Heart left ventricle (tissue), 16 donors: ENCODE data around the gene CMBL. TPM values are rescaled to one million over a fixed set of nuclear protein-coding genes. Genes with fewer than 3 reads are reported as not detected.
A peak's percentile ranks its signal among the peaks of the same experiment; 100 is the strongest.

Experiments used
- ATAC-seq, 4 donors: fragments of 200-7000 bp; cut with Tn5 transposase; one replicate each; pipeline ENCODE4 v1.9.1; 2020 to 2022; ENCODE audit warnings: moderate library complexity in 4 of 4, mild to moderate bottlenecking in 3 of 4, moderate number of reproducible peaks in 1 of 4
- DNase-seq, 5 donors: peaks; one replicate each; pipeline ENCODE4 v3.0.0-alpha.2; 2020
- H3K27ac ChIP-seq, 12 donors: fragments of 200-600 bp; sonication (generic) in 4 of 12; one replicate each; pipeline versions ENCODE4 v1.5.0 to v1.8.0; 2016 to 2022; ENCODE audit warnings: mild to moderate bottlenecking in 2 of 12
- H3K27me3 ChIP-seq, 9 donors: fragments of 200-600 bp; sonication (generic) in 2 of 9; one replicate each; pipeline versions ENCODE4 v1.5.1 to v1.8.0; 2016 to 2022; ENCODE audit warnings: mild to moderate bottlenecking in 3 of 9
- H3K36me3 ChIP-seq, 9 donors: fragments of 200-600 bp; sonication (generic) in 2 of 9; one replicate each; pipeline versions ENCODE4 v1.5.0 to v1.8.0; 2018 to 2022; ENCODE audit warnings: mild to moderate bottlenecking in 2 of 9
- H3K4me1 ChIP-seq, 12 donors: fragments of 200-600 bp; sonication (generic) in 4 of 12; one replicate each; pipeline versions ENCODE4 v1.5.0 to v1.8.0; 2016 to 2022; ENCODE audit warnings: mild to moderate bottlenecking in 3 of 12
- H3K4me3 ChIP-seq, 12 donors: fragments of 200-600 bp; sonication (generic) in 4 of 12; one replicate each; pipeline versions ENCODE4 v1.5.0 to v1.8.0; 2017 to 2022; ENCODE audit warnings: mild to moderate bottlenecking in 9 of 12, moderate library complexity in 4 of 12
- H3K9me3 ChIP-seq, 12 donors: fragments of 200-600 bp; sonication (generic) in 4 of 12; one replicate each; pipeline versions ENCODE4 v1.5.0 to v1.8.0; 2016 to 2022; ENCODE audit warnings: mild to moderate bottlenecking in 1 of 12
- POLR2A ChIP-seq, 2 donors: fragments of 450-650 bp; IDR thresholded peaks; one replicate each; pipeline ENCODE4 v1.6.1; 2017; ENCODE audit warnings: antibody characterized with exemption in 2 of 2, mild to moderate bottlenecking in 2 of 2, moderate library complexity in 2 of 2
- WGBS, 4 donors: extraction: QIAGEN DNeasy Blood & Tissue Kit in 2 of 4; methylation state at CpG; one replicate each; pipeline versions ENCODE4 v1.1.5 to v1.1.7; 2013 to 2018; 5-methylcytosine and 5-hydroxymethylcytosine counted together
- intact Hi-C, 10 donors: fragments of 100-400 bp; cut with DNase I; formaldehyde crosslinking; loops; one replicate each; pipeline versions ENCODE4 v1.11.1 to v1.14.2; 2022
- polyA plus RNA-seq, 2 donors: library from polyadenylated mRNA; stranded (reverse); fragments of 200-250 nt; gene quantifications; one replicate each; pipeline ENCODE4 v1.2.3, GENCODE V29; 2013
- total RNA-seq, 9 donors: library from RNA; depleted of rRNA in 2 of 9; stranded (reverse); fragments of >200 nt in 2 of 9; fragmentation: NEBNext Ultra II Directional in 3 of 9; extraction: Animal tissue kit (Norgen Biotek cat#: 25700) in 3 of 9; gene quantifications; one replicate each; pipeline versions ENCODE4 v1.1.0 to v1.2.4, GENCODE V29; 2016 to 2023
- TF ChIP-seq, protein P1 (sequence below), 12 donors: fragments of 200-600 bp; sonication (generic) in 4 of 12; IDR thresholded peaks; one replicate each; pipeline versions ENCODE4 v1.5.0 to v1.8.0; 2018 to 2022; ENCODE audit warnings: antibody characterized with exemption in 12 of 12, mild to moderate bottlenecking in 5 of 12
- donor health status: ischemic (EF 13 %, LVEDD 7.1; RV severe dilation, severe dysfunction).
- donor health status: healthy with polysubstance abuse.
- donor health status: DM: no; HTN: yes; CAD: no.
- donor health status: DM: no; HTN: no; CAD: no.
- donor health status: ischemic (EF 25% LVEDD 6.9; RV normal size, moderate dysfunction).
- donor health status: ischemic (EF 25% LVEDD 5.7; RV mildly dilated, moderate dysfunction).
- donor health status: healthy.
- donor health status: DM: yes; HTN: yes; CAD: no.
- donor health status: ischemic (EF 35%, LVEDD 5.7; RV mildly dilated, moderate dysfunction).
- donor health status: nonischemic (EF 11% LVEDD 7.7; RV severe dilation, severe dysfunction).
- donor health status: DM: yes; HTN: yes; CAD: no.
- donor health status: PGD.
- donor health status: ischemic (EF 29% LVEDD 5.4; RV normal size, mild dysfunction).
- donor health status: nonischemic (EF 23%, LVEDD 6.1; RV moderate dilation, normal function).

The CMBL gene
- total and polyA plus RNA-seq, 11 donors: 12.4 to 53.5 (median 29.0) TPM

DNA sequence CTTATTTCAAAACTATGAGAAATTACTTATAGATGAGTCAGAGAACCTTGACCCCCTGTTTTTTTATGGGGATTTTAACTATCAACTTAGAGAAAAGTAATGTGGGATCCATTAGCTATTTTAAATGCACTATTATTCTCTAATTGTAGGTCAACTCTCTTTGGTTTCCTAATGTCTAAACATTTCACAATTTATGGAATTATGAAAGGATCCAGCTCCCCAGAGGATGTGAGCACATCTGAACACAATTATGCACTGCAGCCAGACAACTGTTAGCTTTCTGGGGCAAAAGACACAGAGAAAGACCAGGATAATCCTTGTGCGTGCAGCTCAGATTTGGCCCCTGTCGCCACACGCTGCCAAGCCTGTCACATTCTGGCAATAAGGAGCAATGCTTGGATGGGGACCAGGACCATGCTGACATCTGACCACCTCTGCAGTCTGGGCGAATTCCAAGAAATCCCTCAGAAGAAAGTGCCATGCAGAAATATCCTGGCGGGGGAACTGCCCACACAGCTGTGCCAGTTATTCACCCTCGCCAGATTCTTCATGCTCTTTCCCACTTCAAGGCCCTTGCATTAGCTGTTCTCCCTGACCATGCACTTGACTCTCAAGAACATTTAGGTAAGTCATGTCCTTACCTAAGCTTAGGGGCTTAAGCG lies 22.2 kb upstream of the CMBL start:
- Histone ChIP-seq H3K4me3 (no peak overlapping the region), H3K27me3 (peaks cover 0 to 19% (median 0%) of the 10 kb centered on the region in 9 donors), H3K4me1 (peaks cover 0 to 53% (median 35%) of the 10 kb centered on the region in 12 donors), H3K36me3 (no peaks in the 10 kb centered on the region), H3K27ac (peak overlapping the region in 11 of 12 donors; percentile 32 to 88 (median 79)), H3K9me3 (no peaks in the 10 kb centered on the region)
- intact Hi-C loops: loop anchor here in 2 of 10 donors (2.0 to 10.0 kb wide), 2 partner anchors 23 to 45 kb away; partner anchors contain the start of gene CMBL (in 1 of the 2)
- WGBS, 4 donors: 42 to 53% (median 47%) methylated on average over 7 of the region's 7 CpGs
- peak in 3 of 4 donors; percentile 41 to 53 (median 48) for ATAC-seq
- peak; percentile 36 to 72 (median 66) for DNase-seq
- TF ChIP-seq POLR2A (IDR thresholded peaks at IDR 0.05): no peak
- TF ChIP-seq, protein P1, sequence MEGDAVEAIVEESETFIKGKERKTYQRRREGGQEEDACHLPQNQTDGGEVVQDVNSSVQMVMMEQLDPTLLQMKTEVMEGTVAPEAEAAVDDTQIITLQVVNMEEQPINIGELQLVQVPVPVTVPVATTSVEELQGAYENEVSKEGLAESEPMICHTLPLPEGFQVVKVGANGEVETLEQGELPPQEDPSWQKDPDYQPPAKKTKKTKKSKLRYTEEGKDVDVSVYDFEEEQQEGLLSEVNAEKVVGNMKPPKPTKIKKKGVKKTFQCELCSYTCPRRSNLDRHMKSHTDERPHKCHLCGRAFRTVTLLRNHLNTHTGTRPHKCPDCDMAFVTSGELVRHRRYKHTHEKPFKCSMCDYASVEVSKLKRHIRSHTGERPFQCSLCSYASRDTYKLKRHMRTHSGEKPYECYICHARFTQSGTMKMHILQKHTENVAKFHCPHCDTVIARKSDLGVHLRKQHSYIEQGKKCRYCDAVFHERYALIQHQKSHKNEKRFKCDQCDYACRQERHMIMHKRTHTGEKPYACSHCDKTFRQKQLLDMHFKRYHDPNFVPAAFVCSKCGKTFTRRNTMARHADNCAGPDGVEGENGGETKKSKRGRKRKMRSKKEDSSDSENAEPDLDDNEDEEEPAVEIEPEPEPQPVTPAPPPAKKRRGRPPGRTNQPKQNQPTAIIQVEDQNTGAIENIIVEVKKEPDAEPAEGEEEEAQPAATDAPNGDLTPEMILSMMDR (IDR thresholded peaks at IDR 0.05): no peak

DNA sequence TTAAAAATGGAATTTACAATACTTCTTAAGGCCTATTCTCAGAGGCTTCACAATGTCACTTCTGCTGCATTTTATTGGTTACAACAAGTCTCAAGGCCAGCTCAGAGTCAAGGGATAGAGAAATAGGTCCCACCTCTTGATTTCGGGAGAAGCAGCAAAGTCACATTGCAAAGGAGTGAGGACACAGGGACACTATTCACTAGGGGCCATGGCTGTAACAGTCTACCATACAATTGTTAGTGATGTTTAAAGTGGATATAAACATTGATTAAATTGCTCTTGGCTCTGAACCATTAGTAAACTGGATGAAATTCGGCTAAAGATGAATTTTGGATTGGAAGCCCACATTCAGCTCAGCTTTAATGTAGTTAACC lies 21.7 kb upstream of the CMBL start:
- H3K4me1 ChIP-seq: peaks cover 0 to 58% (median 37%) of the 10 kb centered on the region in 12 donors
- TF ChIP-seq, protein P1 (IDR thresholded peaks at IDR 0.05): no peak
- TF ChIP-seq POLR2A (IDR thresholded peaks at IDR 0.05): no peak
- H3K4me3 ChIP-seq: no peak overlapping the region
- H3K27ac ChIP-seq: peak overlapping the region in 10 of 12 donors; percentile 15 to 86 (median 78)
- ATAC-seq: no peak
- intact Hi-C loops: loop anchor here in 1 of 10 donors (2.0 kb wide), 1 partner anchor 23 kb away; the partner anchor contains the start of gene CMBL
- H3K9me3 ChIP-seq: no peaks in the 10 kb centered on the region
- no peaks in the 10 kb centered on the region for H3K36me3 ChIP-seq
- WGBS, 4 donors: 55 to 75% (median 68%) methylated on average over 2 of the region's 2 CpGs
- no peak for DNase-seq
- peaks cover 0 to 17% (median 0%) of the 10 kb centered on the region in 9 donors for H3K27me3 ChIP-seq

DNA sequence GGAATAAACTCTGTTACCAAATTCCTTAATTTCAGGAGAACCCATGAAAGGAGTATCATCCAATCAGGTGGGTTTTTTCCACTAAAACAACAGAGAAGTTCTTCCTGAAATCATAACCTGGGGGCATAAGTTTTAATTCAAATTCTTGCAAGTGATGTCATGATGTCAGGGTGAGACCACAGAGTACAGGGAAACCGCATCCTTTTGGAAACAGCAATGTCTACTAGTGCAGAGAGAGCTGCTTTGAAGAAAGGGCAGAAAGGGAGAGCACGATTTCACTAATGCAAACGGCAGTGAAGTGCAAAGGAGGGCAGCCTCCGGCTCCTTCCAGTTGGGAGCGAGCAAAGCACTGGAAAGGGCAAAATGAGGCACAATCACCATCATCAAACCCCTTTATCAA lies 20.6 kb upstream of the CMBL start:
- Histone ChIP-seq H3K4me1 (peaks cover 0 to 58% (median 33%) of the 10 kb centered on the region in 12 donors), H3K27me3 (peaks cover 0 to 5% (median 0%) of the 10 kb centered on the region in 9 donors)

More for the DNA sequence above, 20.6 kb upstream of the CMBL start:
- WGBS, 4 donors: 84 to 88% (median 85%) methylated on average over 5 of the region's 5 CpGs
- Histone ChIP-seq H3K4me3 (no peak overlapping the region), H3K27ac (no peak overlapping the region), H3K36me3 (no peaks in the 10 kb centered on the region), H3K9me3 (no peaks in the 10 kb centered on the region)
- DNase-seq: no peak
- ATAC-seq: no peak
- intact Hi-C loops: loop anchor here in 1 of 10 donors (2.0 kb wide), 1 partner anchor 22 kb away; the partner anchor contains the start of gene CMBL
- TF ChIP-seq, protein P1 (IDR thresholded peaks at IDR 0.05): no peak
- no peak for TF ChIP-seq POLR2A (IDR thresholded peaks at IDR 0.05)
